Esophagus squamous epithelium (tissue), 4 donors: Measurements from ENCODE around the gene IGLL5.

ENCODE experiments used
- CTCF ChIP-seq, 6 experiments: fragments of 450-650 bp in 4 of 6; fragments of 200-600 bp in 2 of 6; sonication (generic) in 2 of 6; IDR thresholded peaks; one replicate each; pipeline ENCODE4 v1.5.1; 2016 to 2019; ENCODE audit warnings: antibody characterized with exemption in 6 of 6, mild to moderate bottlenecking in 4 of 6, moderate library complexity in 4 of 6
- POLR2A ChIP-seq, 4 donors: fragments of 450-650 bp; IDR thresholded peaks; one replicate each; pipeline ENCODE4 v1.6.1; 2017; ENCODE audit warnings: antibody characterized with exemption in 4 of 4, mild to moderate bottlenecking in 4 of 4, moderate library complexity in 3 of 4

GRCh38 chr22:22893077-22893805 is 5.6 kb downstream of the IGLL5 start:
- no peak for TF ChIP-seq CTCF (IDR thresholded peaks at IDR 0.05)
- TF ChIP-seq POLR2A (IDR thresholded peaks at IDR 0.05): no peak
